Esophagus muscularis mucosa (tissue), 3 donors: ENCODE data around the gene MAVS.

Source experiments
- CTCF ChIP-seq, 3 experiments: fragments of 200-600 bp in 2 of 3; fragments of 450-650 bp in 1 of 3; sonication (generic) in 2 of 3; IDR thresholded peaks; one replicate each; pipeline ENCODE4 v1.5.1; 2017 to 2019; ENCODE audit warnings: antibody characterized with exemption in 3 of 3, mild to moderate bottlenecking in 2 of 3, moderate library complexity in 1 of 3
- POLR2A ChIP-seq: fragments of 450-650 bp; IDR thresholded peaks from one replicate; pipeline ENCODE4 v1.6.1; 2017; ENCODE audit warnings: antibody characterized with exemption, moderate library complexity, mild to moderate bottlenecking, low read depth

GRCh38 chr20:3848565-3848964, 1.9 kb downstream of the MAVS start:
- TF ChIP-seq CTCF (IDR thresholded peaks at IDR 0.05): no peak
- TF ChIP-seq POLR2A: no peak
